CD4-positive, alpha-beta T cell (primary cell): Measurements from ENCODE around the gene PI4KB. TPM values are rescaled to one million over a fixed set of nuclear protein-coding genes. Genes with fewer than 3 reads are reported as not detected.

ENCODE experiments used
- ATAC-seq: fragments of 200-7000 bp; cut with Tn5 transposase; one replicate; pipeline ENCODE4 v1.10.0; 2022; ENCODE audit warnings: mild to moderate bottlenecking; ENCODE audit not compliant: poor library complexity
- CTCF ChIA-PET: fragments of 350-600 bp; sonication (Branson Sonifier 250); formaldehyde crosslinking; loops from one replicate; lab custom pipeline; 2021; ENCODE audit warnings: antibody characterized with exemption, inconsistent platforms; lab: Charles Lee
- POLR2A ChIA-PET: fragments of 350-600 bp; sonication (Branson Sonifier 250); formaldehyde crosslinking; loops from one replicate; lab custom pipeline; 2021; ENCODE audit warnings: antibody characterized with exemption, inconsistent platforms; lab: Charles Lee
- DNase-seq, 14 experiments: peaks; one replicate each; pipeline ENCODE4 v3.0.0-alpha.2; 2013 to 2020; ENCODE audit warnings: mixed read lengths in 2 of 14
- H3K27ac ChIP-seq, 2 donors: one replicate each; pipeline versions ENCODE4 v1.5.1 to v1.7.0; 2013; ENCODE audit warnings: low read length in 2 of 2, low read depth in 1 of 2, mild to moderate bottlenecking in 1 of 2
- H3K27me3 ChIP-seq, 2 experiments: 1 replicate in 1 of 2; 2 replicates in 1 of 2; pipeline versions ENCODE4 v1.6.1 to v1.7.0; 2013; ENCODE audit warnings: low read length in 2 of 2, control low read depth in 1 of 2, mild to moderate bottlenecking in 1 of 2, moderate library complexity in 1 of 2; ENCODE audit not compliant: insufficient read depth in 2 of 2, control insufficient read depth in 1 of 2
- H3K36me3 ChIP-seq: one replicate; pipeline ENCODE4 v1.6.1; 2013; ENCODE audit warnings: low read length, control low read depth; ENCODE audit not compliant: insufficient read depth
- H3K4me1 ChIP-seq: one replicate; pipeline ENCODE4 v1.6.1; 2013; ENCODE audit warnings: low read length, control low read depth; ENCODE audit not compliant: insufficient read depth
- H3K4me3 ChIP-seq: one replicate; pipeline ENCODE4 v1.5.1; 2013; ENCODE audit warnings: mild to moderate bottlenecking, low read length, moderate library complexity
- H3K9me3 ChIP-seq, 2 experiments: 1 replicate in 1 of 2; 2 replicates in 1 of 2; pipeline versions ENCODE4 v1.6.1 to v1.7.0; 2013; ENCODE audit warnings: low read length in 2 of 2, mild to moderate bottlenecking in 2 of 2, control low read depth in 1 of 2, moderate library complexity in 1 of 2; ENCODE audit not compliant: control insufficient read depth in 1 of 2, insufficient read depth in 1 of 2
- H3K27ac Mint-ChIP-seq: one replicate; pipeline ENCODE4 v1.8.0; 2020; ENCODE audit warnings: mixed read lengths
- H3K27me3 Mint-ChIP-seq: one replicate; pipeline ENCODE4 v1.8.0; 2021; ENCODE audit warnings: mixed read lengths
- H3K36me3 Mint-ChIP-seq: one replicate; pipeline ENCODE4 v1.8.0; 2021; ENCODE audit warnings: low read depth, mixed read lengths
- H3K4me1 Mint-ChIP-seq: one replicate; pipeline ENCODE4 v1.8.0; 2021; ENCODE audit warnings: low read depth, mixed read lengths
- H3K4me3 Mint-ChIP-seq: one replicate; pipeline ENCODE4 v1.8.0; 2020; ENCODE audit warnings: mild to moderate bottlenecking, mixed read lengths
- H3K9me3 Mint-ChIP-seq: one replicate; pipeline ENCODE4 v1.8.0; 2020; ENCODE audit warnings: mixed read lengths
- intact Hi-C, 2 experiments: fragments of 100-400 bp; cut with DNase I in 1 of 2; cut with micrococcal nuclease in 1 of 2; formaldehyde crosslinking; loops; one replicate each; pipeline versions ENCODE4 v1.15.1 to v1.9.0; 2023 to 2025; cut with DNase I, micrococcal nuclease
- total RNA-seq, 174 experiments: library from RNA in 2 of 174; stranded (reverse) in 2 of 174; gene quantifications; one replicate each; pipeline ENCODE4 v1.2.3 and lab custom pipeline; 2021 to 2026
- TF ChIP-seq, protein P1 (sequence below): fragments of 200-600 bp; IDR thresholded peaks from one replicate; pipeline ENCODE4 v1.8.0; 2022; ENCODE audit warnings: antibody characterized with exemption, mild to moderate bottlenecking

Gene PI4KB
- total RNA-seq, 2 experiments from 2014 or later = 50.2 to 51.0 TPM

- TF ChIP-seq, protein P1, sequence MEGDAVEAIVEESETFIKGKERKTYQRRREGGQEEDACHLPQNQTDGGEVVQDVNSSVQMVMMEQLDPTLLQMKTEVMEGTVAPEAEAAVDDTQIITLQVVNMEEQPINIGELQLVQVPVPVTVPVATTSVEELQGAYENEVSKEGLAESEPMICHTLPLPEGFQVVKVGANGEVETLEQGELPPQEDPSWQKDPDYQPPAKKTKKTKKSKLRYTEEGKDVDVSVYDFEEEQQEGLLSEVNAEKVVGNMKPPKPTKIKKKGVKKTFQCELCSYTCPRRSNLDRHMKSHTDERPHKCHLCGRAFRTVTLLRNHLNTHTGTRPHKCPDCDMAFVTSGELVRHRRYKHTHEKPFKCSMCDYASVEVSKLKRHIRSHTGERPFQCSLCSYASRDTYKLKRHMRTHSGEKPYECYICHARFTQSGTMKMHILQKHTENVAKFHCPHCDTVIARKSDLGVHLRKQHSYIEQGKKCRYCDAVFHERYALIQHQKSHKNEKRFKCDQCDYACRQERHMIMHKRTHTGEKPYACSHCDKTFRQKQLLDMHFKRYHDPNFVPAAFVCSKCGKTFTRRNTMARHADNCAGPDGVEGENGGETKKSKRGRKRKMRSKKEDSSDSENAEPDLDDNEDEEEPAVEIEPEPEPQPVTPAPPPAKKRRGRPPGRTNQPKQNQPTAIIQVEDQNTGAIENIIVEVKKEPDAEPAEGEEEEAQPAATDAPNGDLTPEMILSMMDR = no peak
- H3K4me1 Mint-ChIP-seq = peaks cover 46% of the 10 kb centered on the region
- ChIA-PET CTCF (interaction anchor here (2.0 to 3.3 kb wide), 2 partner anchors 11 to 28 kb away, joined by 11 to 14 read pairs; no protein-coding TSS in a partner anchor), POLR2A (interaction anchor here (2.1 kb wide), 1 partner anchor 15 kb away, joined by 8 read pairs; the partner anchor contains the start of gene PI4KB)
- no peak for DNase-seq
- H3K36me3 Mint-ChIP-seq = peaks cover 89% of the 10 kb centered on the region
- H3K27ac Mint-ChIP-seq = peak overlapping the region; percentile 59
- H3K36me3 ChIP-seq = peaks cover 94% of the 10 kb centered on the region
- no peaks in the 10 kb centered on the region for H3K9me3 Mint-ChIP-seq
- intact Hi-C loops = no loop called here
- H3K4me1 ChIP-seq = peaks cover 28% of the 10 kb centered on the region
- no peaks in the 10 kb centered on the region for H3K9me3 ChIP-seq
- no peak for ATAC-seq
- no peaks in the 10 kb centered on the region for H3K27me3 ChIP-seq
- H3K4me3 Mint-ChIP-seq = no peak overlapping the region
- H3K27ac ChIP-seq = peak overlapping the region; percentile 25 to 39
- no peak overlapping the region for H3K4me3 ChIP-seq
- no peaks in the 10 kb centered on the region for H3K27me3 Mint-ChIP-seq
These were observed 14.8 kb downstream of the PI4KB start for GRCh38 chr1:151312411-151312810.

DNA sequence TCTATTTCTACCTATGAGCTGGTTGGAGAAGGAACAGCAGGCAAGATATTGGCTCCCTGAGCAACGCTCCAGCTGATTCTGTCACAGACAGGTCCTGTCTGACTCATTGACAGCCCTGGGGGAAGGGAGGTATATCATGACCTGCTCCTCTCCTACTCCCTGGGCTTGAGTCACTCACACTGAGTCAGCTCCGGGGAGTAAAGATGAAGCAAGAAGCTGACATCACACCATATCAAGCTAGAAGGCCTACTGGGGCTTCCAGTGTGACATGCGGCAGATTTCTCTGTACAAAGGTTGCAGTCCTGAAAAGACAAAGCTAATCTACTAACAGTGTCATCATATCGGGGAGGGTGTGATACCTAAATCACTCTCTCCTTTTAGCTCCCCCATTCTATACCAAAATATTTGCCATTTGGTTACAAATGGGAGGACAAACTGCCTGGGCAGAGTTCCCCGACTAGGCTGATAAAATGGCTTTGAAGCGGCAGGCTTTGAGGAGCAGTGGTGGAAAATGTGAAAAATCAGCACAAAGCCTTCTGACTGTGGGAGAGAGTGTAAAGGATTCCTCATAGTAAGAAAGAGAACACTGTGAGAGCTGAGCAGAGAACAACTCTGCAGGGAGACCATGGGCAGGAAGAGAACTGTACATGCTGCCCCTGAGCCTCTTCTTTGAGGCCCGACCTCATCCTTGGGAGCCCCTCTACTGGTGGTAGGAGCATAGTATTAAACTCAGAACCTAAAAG lies 15.5 kb downstream of the PI4KB start:
- peaks cover 46% of the 10 kb centered on the region for H3K4me1 Mint-ChIP-seq
- H3K27ac ChIP-seq = peak overlapping the region; percentile 25 to 39
- no peaks in the 10 kb centered on the region for H3K27me3 Mint-ChIP-seq
- intact Hi-C loops = no loop called here
- H3K9me3 ChIP-seq = no peaks in the 10 kb centered on the region
- no peaks in the 10 kb centered on the region for H3K27me3 ChIP-seq
- peaks cover 95% of the 10 kb centered on the region for H3K36me3 ChIP-seq
- peaks cover 94% of the 10 kb centered on the region for H3K36me3 Mint-ChIP-seq
- H3K9me3 Mint-ChIP-seq = no peaks in the 10 kb centered on the region
- H3K4me3 ChIP-seq = no peak overlapping the region
- peak overlapping the region; percentile 59 for H3K27ac Mint-ChIP-seq
- POLR2A ChIA-PET = interaction anchor here (1.4 to 2.1 kb wide), 3 partner anchors 11 to 18 kb away, joined by 4 to 8 read pairs (median 6); partner anchors contain the start of gene PI4KB
- peaks cover 28% of the 10 kb centered on the region for H3K4me1 ChIP-seq
- TF ChIP-seq, protein P1 = no peak
- CTCF ChIA-PET = interaction anchor here (0.9 to 3.3 kb wide), 3 partner anchors 11 to 28 kb away, joined by 3 to 14 read pairs (median 11); no protein-coding TSS in a partner anchor
- DNase-seq = peak in 13 of 14 experiments; percentile 20 to 82 (median 54)
- peak; percentile 91 for ATAC-seq
- no peak overlapping the region for H3K4me3 Mint-ChIP-seq

- CTCF ChIA-PET = interaction anchor here (2.0 to 3.3 kb wide), 2 partner anchors 10 to 29 kb away, joined by 11 to 14 read pairs; no protein-coding TSS in a partner anchor
- H3K9me3 Mint-ChIP-seq = no peaks in the 10 kb centered on the region
These were observed 16.2 kb downstream of the PI4KB start for GRCh38 chr1:151311011-151311410.

More at GRCh38 chr1:151311011-151311410, 16.2 kb downstream of the PI4KB start:
- no peaks in the 10 kb centered on the region for H3K27me3 Mint-ChIP-seq
- peak overlapping the region; percentile 59 for H3K27ac Mint-ChIP-seq
- H3K4me1 Mint-ChIP-seq = peaks cover 46% of the 10 kb centered on the region
- intact Hi-C loops = no loop called here
- H3K36me3 Mint-ChIP-seq = peaks cover 94% of the 10 kb centered on the region
- no peak overlapping the region for H3K27ac ChIP-seq
- H3K4me1 ChIP-seq = peaks cover 28% of the 10 kb centered on the region
- H3K4me3 ChIP-seq = no peak overlapping the region
- H3K27me3 ChIP-seq = no peaks in the 10 kb centered on the region
- ATAC-seq (no peak), DNase-seq (no peak)
- no peaks in the 10 kb centered on the region for H3K9me3 ChIP-seq
- POLR2A ChIA-PET = interaction anchor here (0.7 to 2.1 kb wide), 4 partner anchors 10 to 29 kb away, joined by 3 to 8 read pairs (median 5); partner anchors contain the start of genes PI4KB and ZNF687
- no peak overlapping the region for H3K4me3 Mint-ChIP-seq
- H3K36me3 ChIP-seq = peaks cover 96% of the 10 kb centered on the region
- TF ChIP-seq, protein P1 = no peak
